OCI-LY3 (cell line): ENCODE measurements around the gene ABCD3.

Experiments
- EZH2phosphoT487 ChIP-seq: fragments of 200-600 bp; shearing (Covaris generic); IDR thresholded peaks from 2 replicates; pipeline ENCODE4 v1.6.1; 2018; ENCODE audit warnings: antibody characterized with exemption, mixed run types, low read depth
- TF ChIP-seq, protein P1 (sequence below): fragments of 200-600, 300-600 bp; sonication (generic); IDR thresholded peaks from 2 replicates; pipeline ENCODE4 v1.5.1; 2014; ENCODE audit warnings: antibody characterized with exemption, low read length, low read depth

DNA sequence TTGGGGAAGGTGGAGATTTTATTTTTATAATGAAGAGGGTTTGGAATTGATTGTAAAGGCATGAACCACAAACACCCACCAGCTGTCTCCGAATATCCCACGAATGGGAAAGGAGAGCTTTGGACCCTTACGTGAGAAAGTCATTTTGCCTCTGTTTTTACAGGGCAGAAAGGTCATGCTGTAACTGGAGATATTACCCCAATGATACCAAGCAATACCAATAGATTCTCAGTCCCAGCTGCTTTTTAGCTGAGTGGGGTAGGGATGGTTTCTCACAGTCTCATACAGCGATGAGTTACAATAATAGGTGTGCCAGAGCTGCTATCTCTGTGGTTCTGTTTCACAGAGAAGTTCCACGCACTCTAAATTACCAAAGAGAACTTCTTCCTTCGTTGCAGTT lies 132.2 kb downstream of the ABCD3 start:
- TF ChIP-seq, protein P1, sequence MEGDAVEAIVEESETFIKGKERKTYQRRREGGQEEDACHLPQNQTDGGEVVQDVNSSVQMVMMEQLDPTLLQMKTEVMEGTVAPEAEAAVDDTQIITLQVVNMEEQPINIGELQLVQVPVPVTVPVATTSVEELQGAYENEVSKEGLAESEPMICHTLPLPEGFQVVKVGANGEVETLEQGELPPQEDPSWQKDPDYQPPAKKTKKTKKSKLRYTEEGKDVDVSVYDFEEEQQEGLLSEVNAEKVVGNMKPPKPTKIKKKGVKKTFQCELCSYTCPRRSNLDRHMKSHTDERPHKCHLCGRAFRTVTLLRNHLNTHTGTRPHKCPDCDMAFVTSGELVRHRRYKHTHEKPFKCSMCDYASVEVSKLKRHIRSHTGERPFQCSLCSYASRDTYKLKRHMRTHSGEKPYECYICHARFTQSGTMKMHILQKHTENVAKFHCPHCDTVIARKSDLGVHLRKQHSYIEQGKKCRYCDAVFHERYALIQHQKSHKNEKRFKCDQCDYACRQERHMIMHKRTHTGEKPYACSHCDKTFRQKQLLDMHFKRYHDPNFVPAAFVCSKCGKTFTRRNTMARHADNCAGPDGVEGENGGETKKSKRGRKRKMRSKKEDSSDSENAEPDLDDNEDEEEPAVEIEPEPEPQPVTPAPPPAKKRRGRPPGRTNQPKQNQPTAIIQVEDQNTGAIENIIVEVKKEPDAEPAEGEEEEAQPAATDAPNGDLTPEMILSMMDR, result no peak
- no peak for TF ChIP-seq EZH2phosphoT487
